Measurements from ENCODE around the gene RECQL. TPM values are rescaled to one million over a fixed set of nuclear protein-coding genes. Genes with fewer than 3 reads are reported as not detected.
"Not testable (repeated sequence)": the region's sequence is repeated elsewhere in the genome, so short reads cannot be mapped to it uniquely, and the experiment has no call there.

The RECQL gene
- polyA plus RNA-seq, 1 donor = 23.7 TPM

- DNase-seq = no peak
Observed at GRCh38 chr12:21500786-21501257, 613 bp downstream of the RECQL start.

- no peak for DNase-seq
Observed at GRCh38 chr12:21499765-21500164, 1.7 kb downstream of the RECQL start.

- DNase-seq = no peak
Observed at GRCh38 chr12:21485998-21486397, 15.4 kb downstream of the RECQL start.

- no peak for DNase-seq
Observed at GRCh38 chr12:21483531-21483930, 17.9 kb downstream of the RECQL start.

GRCh38 chr12:21478756-21479455, 22.5 kb downstream of the RECQL start:
- no peak for DNase-seq

DNA sequence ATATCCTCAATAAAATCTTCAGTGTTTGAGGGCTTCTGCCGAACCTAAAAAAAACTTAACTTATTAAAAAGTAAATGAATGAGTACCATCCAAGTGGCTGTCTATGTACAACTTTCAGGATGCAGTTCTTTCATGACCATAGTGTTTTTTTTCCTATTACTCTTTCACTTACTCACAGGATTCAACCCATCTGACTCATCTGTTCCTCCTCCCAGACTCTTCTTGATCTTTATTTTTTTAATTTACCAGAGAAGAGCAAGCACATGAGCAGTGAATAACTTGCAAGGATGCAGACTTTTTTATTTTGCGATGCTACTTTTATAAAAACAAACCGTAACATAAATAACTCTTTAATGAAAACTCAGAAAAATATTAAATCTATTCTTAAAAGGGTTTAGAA, 24.5 kb downstream of the RECQL start:
- DNase-seq = no peak

DNA sequence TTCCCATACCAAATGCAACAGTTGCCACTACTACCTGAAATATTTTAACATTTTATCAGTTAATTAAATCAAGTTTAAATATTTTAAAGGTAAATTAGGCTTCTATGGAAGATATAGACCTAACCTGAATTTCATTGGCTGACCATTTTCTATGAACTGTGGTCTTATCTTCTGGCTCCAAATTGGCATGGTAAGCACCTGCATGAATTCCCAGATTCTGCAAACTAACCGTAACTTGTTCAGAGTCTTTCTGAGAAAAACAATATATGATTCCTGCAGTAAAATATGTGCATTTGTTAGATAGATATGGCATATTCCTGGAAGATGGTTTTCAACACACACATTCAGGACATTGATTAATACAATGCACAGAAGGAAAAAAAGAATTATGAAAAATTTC, 25.9 kb downstream of the RECQL start:
- no peak for DNase-seq

DNA sequence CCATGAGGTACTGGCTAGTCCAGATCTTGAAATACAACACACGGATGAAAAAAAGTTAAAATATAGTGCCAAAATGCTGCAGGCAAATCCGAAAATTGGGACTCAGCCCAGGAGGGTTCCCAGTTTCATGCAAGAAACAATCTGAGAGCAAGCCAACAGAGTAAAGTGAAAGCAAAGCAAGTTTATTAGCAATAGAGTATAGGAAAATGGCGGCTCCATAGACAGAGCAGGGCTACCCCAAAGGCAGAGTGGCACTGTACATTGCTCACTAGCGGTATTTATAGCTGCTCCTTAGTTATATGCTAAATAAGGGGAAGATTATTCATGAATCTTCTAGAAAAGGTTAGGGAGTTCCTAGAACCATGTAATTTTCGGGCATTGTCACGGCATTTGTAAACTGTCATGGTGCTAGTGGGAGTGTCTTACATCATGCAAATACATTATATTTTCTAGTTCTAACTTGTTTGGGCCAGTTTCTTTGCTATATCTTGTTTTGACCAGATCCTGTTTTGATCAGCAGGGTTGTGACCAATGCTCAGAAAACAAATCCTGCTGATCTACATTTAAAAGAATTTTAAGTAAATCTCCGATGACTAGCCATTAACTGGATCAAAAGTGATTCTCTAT, 29.1 kb downstream of the RECQL start:
- no peak for DNase-seq

DNA sequence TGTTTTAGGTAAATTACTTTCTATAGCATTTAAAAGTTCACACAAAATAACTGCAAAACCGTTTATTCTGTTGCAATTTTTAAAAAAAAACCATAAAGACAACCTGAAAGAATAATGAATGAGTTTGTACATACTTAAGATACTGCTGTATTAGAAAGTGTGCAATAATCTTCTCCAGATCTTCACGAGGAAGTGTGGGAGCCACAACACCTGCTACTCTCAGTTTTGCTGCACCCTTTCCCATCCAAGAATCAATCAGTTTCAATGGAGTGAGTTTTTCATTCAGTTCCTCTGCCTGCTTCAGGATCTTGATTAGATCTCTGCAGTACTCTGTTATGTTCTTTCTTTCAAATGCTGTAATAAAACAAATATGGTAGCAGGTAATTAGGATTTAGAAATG, 30.1 kb downstream of the RECQL start:
- no peak for DNase-seq

DNA sequence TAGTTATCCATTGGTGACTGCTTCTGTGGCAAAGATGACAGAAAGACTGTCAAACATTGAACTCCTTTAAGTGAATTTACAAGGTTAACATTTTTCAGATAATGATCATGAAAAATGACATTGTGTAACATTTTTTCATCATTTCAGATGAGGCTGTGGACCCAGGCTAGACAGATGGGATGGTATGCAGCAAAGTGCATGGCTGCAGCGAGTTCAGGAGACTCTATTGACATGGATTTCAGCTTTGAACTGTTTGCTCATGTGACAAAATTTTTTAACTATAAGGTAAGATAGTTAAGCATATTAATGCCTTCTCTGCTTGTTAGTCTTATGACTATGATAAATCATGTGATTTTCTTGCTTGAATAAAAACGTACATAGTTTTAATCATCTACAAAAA, 34.1 kb downstream of the RECQL start:
- DNase-seq = not testable (repeated sequence)

- no peak for DNase-seq
Observed at GRCh38 chr12:21459474-21459873, 42.0 kb downstream of the RECQL start.

DNA sequence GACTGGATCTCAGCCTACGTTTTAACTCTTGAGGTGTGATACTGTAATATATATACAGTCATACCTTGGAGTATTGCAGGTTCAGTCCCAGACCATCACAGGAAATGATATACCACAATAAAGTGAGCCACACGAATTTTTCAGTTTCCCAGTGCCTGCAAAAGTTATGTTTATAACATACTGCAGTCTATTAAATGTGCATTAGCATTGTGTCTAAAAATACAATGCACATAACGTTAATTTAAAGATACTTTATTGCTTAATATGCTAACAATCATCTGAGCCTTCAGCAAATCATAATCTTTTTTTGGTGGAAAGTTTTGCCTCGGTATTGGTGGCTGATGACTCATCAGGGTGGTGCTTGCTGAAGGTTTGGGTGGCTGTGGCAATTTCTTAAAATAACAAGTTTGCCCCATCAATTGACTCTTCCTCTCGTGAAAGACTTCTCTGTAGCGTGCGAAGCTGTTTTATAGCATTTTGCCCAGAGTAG, 45.1 kb downstream of the RECQL start:
- no peak for DNase-seq

DNA sequence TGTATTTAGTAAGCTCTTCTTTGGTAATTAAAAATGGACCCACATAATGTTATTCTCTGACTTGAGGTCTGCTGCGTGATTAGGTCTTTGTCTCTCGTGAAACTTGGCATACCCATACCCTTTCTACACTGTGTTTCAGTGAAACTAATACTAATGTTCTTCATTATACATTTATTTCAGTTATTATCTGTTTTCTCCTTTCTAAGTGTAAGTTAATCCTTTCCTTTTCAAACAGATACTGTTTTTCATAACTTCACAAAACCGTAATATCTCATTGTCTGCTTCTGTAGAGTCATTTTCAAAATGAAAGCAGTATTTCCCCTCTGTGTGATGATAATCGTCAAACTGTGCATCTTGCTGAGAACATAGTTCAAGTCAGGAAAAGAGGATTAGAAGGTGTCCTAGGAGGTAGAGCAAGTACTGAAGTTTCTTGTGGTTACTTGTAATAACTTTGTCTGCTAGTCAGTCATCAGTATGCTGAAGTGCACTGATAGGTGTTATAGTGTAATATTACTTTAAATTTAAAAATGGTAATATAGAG, 48.1 kb downstream of the RECQL start:
- DNase-seq = no peak

DNA sequence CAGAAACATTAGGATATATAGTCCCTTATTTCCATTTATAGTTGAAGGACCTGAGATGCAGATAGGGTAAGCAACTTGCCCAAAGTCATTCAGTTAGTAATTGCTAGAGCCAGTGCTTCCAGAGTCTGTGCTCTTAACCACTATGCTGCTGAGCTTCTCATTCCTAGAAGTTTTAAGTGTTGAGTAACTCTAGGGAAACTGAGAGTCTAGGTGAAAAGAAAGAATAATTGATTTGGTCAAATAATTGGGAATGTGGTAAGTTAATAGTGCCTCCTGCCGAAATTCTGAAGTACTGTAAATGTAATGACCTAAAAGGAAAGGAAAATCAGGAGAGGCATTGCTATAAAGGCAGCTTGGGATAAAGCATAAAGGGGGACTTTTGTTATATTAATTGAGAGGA, 49.9 kb downstream of the RECQL start:
- DNase-seq = no peak

DNA sequence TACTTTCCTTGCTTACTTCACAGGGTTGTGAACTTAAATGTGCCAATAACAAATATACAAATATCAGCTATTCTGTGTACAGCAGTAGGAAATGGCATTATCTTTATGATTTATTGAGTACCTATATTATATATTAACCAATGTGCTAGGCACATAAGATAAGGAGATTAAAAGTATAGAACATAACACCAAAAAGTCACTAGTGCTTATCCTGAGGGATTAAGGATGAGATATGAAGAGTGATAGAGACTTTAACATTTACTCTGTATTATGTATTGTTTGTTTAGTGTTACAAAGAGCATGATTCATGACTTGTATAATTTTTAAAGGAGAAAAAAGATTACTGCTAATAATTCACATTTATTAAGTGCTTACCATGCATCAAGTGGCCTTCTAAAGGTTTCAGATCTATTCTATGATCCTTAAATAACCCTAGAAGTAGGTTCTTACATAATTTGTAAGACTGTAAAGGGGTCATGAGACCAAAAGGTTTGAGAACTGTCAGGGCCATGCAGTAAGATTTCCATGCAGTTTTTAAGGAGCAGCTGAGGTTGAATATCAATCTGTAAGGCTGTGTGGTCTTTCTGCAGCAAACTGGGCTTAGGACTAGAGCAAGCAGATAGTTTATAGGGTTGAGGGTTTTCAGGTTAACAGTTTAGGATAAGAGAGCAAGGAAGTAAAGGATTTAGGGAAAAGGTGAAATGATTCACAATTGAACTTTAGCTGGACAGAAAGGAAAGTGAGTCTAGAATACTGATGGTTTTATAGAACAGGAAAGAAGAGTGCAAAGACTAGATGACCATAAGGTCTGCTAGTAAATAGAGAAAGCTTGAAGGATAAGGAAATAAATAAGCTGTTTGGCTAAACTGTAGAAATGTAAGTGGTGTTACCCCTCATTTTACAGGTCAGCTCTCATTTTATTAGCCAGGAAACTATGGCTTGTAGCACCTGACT, 57.0 kb downstream of the RECQL start:
- no peak for DNase-seq

- DNase-seq = no peak
Observed at GRCh38 chr12:21439347-21439746, 62.1 kb downstream of the RECQL start.

GRCh38 chr12:21438643-21439042, 62.8 kb downstream of the RECQL start:
- no peak for DNase-seq

DNA sequence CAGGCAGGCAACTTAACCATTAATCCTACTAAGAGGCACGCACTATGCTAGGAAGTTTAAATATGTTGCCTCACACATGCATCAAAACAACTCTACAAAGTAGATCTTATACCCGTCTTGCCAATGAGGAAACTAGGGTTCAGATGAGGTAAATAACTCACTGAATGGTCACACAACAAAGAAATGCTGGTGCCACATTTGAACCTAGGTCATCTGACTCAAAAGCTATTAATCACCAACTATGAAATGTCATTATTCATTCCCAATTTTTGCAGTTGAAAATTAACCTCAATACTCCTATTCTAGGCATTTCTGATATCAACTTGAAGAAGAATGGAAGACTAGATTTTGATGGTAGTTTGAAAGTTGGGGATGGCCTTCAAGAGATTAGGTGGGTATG, 66.7 kb downstream of the RECQL start:
- no peak for DNase-seq

GRCh38 chr12:21433525-21433924, 67.9 kb downstream of the RECQL start:
- DNase-seq = no peak

- DNase-seq = no peak
Observed at GRCh38 chr12:21429994-21430393, 71.4 kb downstream of the RECQL start.

DNA sequence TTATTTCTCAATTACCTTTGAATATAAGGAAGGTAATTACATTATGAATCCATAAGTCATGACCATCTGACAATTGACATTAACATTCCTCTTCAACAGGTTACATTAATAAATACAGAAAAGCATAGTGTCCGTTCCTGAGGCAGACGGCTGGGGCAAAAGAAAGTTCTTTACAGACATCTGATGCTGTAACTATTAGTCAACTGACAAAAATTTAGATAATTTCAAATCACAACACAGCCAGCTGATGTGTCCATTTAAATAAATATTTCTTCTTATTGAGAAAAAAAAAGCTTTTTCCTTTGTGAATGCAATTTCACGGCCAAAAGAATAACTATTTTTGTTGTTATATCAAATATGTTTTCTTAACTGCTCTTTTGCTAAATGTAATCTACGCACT, 73.2 kb downstream of the RECQL start:
- no peak for DNase-seq

- DNase-seq = not testable (repeated sequence)
Observed at GRCh38 chr12:21419009-21419699, 82.3 kb downstream of the RECQL start.
